ENCODE measurements around the gene RBM28. TPM values are rescaled to one million over a fixed set of nuclear protein-coding genes. Genes with fewer than 3 reads are reported as not detected.

The RBM28 gene
- total and polyA plus RNA-seq, 10 of the 15 experiments (the other 5 are each of a cell fraction or from before 2014, with no cell fraction given), result 14.3 to 50.4 (median 32.8) TPM

GRCh38 chr7:128274884-128275603 lies 68.7 kb downstream of the RBM28 start:
- Histone ChIP-seq H3K27me3 (replicated peaks in 1 of 2; ENCODE audit: control insufficient read depth in 2 of 2, insufficient read depth in 2 of 2, low read length in 1 of 2) (no peaks in the 10 kb centered on the region; a peak in 2 of 4 replicates), H3K4me3 (no peak overlapping the region), H3K79me2 (ENCODE audit: control insufficient read depth, insufficient read depth, low read length) (no peaks in the 10 kb centered on the region), H3K36me3 (ENCODE audit: control insufficient read depth in 2 of 2, insufficient read depth in 2 of 2, low read length in 1 of 2) (no peaks in the 10 kb centered on the region), H3K27ac (ENCODE audit: control insufficient read depth, insufficient read depth) (no peak overlapping the region), H3K9ac (ENCODE audit: control insufficient read depth, insufficient read depth, low read length) (no peak overlapping the region), H3K4me2 (ENCODE audit: control insufficient read depth, insufficient read depth) (no peak overlapping the region), H4K20me1 (ENCODE audit: control insufficient read depth, insufficient read depth) (no peaks in the 10 kb centered on the region), H3K4me1 (ENCODE audit: control insufficient read depth, insufficient read depth, low read length) (no peaks in the 10 kb centered on the region), H3K9me3 (replicated peaks; ENCODE audit: control insufficient read depth, insufficient read depth, low read length) (no peaks in the 10 kb centered on the region; the same call in 2 of the 3 replicates), H2AFZ (ENCODE audit: control insufficient read depth, low read depth, low read length) (no peak overlapping the region)
- in situ Hi-C loops (cut with MboI) (no loop called here), intact Hi-C loops (cut with micrococcal nuclease; ENCODE audit: unreplicated experiment) (no loop called here)
- ATAC-seq (no peak), DNase-seq (ENCODE audit: low read depth, low spot score) (no peak), FAIRE-seq (no peak)
- no TSS peak for BruUV-seq (replicated peaks)
- ChIA-PET SMC1A (ENCODE audit: uncharacterized antibody, unreplicated experiment) (no interaction called here), POLR2A (no interaction called here), RAD21 (ENCODE audit: unreplicated experiment) (no interaction called here), CTCF (no interaction called here)
- TF ChIP-seq STAT1 (conservative IDR thresholded peaks at IDR 0.05), result no peak
- 18% methylated on average over 3 of the region's 3 CpGs for WGBS (ENCODE audit: insufficient coverage, insufficient replicate concordance, low lambda C conversion rate, missing lambda C conversion rate)

GRCh38 chr7:128274246-128274883 lies 69.3 kb downstream of the RBM28 start:
- Histone ChIP-seq H4K20me1 (ENCODE audit: control insufficient read depth, insufficient read depth) (no peaks in the 10 kb centered on the region), H3K4me3 (no peak overlapping the region), H2AFZ (ENCODE audit: control insufficient read depth, low read depth, low read length) (no peak overlapping the region), H3K9me3 (replicated peaks; ENCODE audit: control insufficient read depth, insufficient read depth, low read length) (no peaks in the 10 kb centered on the region), H3K27ac (ENCODE audit: control insufficient read depth, insufficient read depth) (no peak overlapping the region), H3K4me2 (ENCODE audit: control insufficient read depth, insufficient read depth) (no peak overlapping the region), H3K36me3 (ENCODE audit: control insufficient read depth in 2 of 2, insufficient read depth in 2 of 2, low read length in 1 of 2) (no peaks in the 10 kb centered on the region), H3K27me3 (replicated peaks in 1 of 2; ENCODE audit: control insufficient read depth in 2 of 2, insufficient read depth in 2 of 2, low read length in 1 of 2) (no peaks in the 10 kb centered on the region; a peak in 2 of 4 replicates), H3K79me2 (ENCODE audit: control insufficient read depth, insufficient read depth, low read length) (no peaks in the 10 kb centered on the region), H3K4me1 (ENCODE audit: control insufficient read depth, insufficient read depth, low read length) (no peaks in the 10 kb centered on the region), H3K9ac (ENCODE audit: control insufficient read depth, insufficient read depth, low read length) (no peak overlapping the region)
- POLR2A ChIA-PET, result no interaction called here
- RAD21 ChIA-PET (ENCODE audit: unreplicated experiment), result no interaction called here
- in situ Hi-C loops (cut with MboI) (no loop called here), intact Hi-C loops (cut with micrococcal nuclease; ENCODE audit: unreplicated experiment) (no loop called here)
- CTCF ChIA-PET, result no interaction called here
- no peak for ATAC-seq
- no peak for FAIRE-seq
- SMC1A ChIA-PET (ENCODE audit: uncharacterized antibody, unreplicated experiment), result no interaction called here
- no TSS peak for BruUV-seq (replicated peaks)
- DNase-seq (ENCODE audit: low read depth, low spot score), result no peak
- WGBS (ENCODE audit: insufficient coverage, insufficient replicate concordance, low lambda C conversion rate, missing lambda C conversion rate), result 22% methylated on average over 4 of the region's 4 CpGs
- no peak for TF ChIP-seq RUNX3 (IDR thresholded peaks at IDR 0.05; ENCODE audit: low read length)
- TF ChIP-seq BRCA1 (IDR thresholded peaks at IDR 0.05; ENCODE audit: low read depth, low read length), result no peak
- no peak for TF ChIP-seq TAF1 (IDR thresholded peaks at IDR 0.05; ENCODE audit: borderline replicate concordance, low read depth, low read length)
- TF ChIP-seq MAX (IDR thresholded peaks at IDR 0.05; ENCODE audit: low read depth, low read length), result no peak
- TF ChIP-seq NRF1 (conservative IDR thresholded peaks at IDR 0.05; ENCODE audit: low read depth, low read length), result no peak
- TF ChIP-seq EP300 (IDR thresholded peaks at IDR 0.05; ENCODE audit: borderline replicate concordance in 1 of 2, control insufficient read depth in 1 of 2, low read depth in 2 of 2, low read length in 2 of 2), result no peak
- no peak for TF ChIP-seq PKNOX1 (IDR thresholded peaks at IDR 0.05)
- TF ChIP-seq GATAD2B (conservative IDR thresholded peaks at IDR 0.05; ENCODE audit: low read depth), result no peak
- no peak for TF ChIP-seq EZH2 (IDR thresholded peaks at IDR 0.05; ENCODE audit: borderline replicate concordance, control insufficient read depth, low read depth, low read length)
- no peak for TF ChIP-seq ZNF274 (IDR thresholded peaks at IDR 0.05; ENCODE audit: insufficient read depth, insufficient read length)
- no peak for TF ChIP-seq IRF3 (IDR thresholded peaks at IDR 0.05)
- no peak for TF ChIP-seq SPI1 (IDR thresholded peaks at IDR 0.05; ENCODE audit: borderline replicate concordance, insufficient read depth, low read depth, low read length)
- TF ChIP-seq POLR2AphosphoS2 (IDR thresholded peaks at IDR 0.05; ENCODE audit: low read depth, low read length), result no peak
